M059J (cell line): ENCODE data around the gene CACHD1. TPM values are rescaled to one million over a fixed set of nuclear protein-coding genes. Genes with fewer than 3 reads are reported as not detected.
A peak's percentile ranks its signal among the peaks of the same experiment; 100 is the strongest.

Experiments used
- DNase-seq: peaks from one replicate; pipeline ENCODE4 v3.0.0-alpha.2; 2012; ENCODE audit warnings: low read depth
- total RNA-seq: library from RNA; depleted of rRNA; stranded (reverse); fragments of >200 nt; shearing (Covaris generic); gene quantifications from 2 replicates; pipeline ENCODE4 v1.2.3, GENCODE V29; 2014

Gene CACHD1
- total RNA-seq, 1 experiment from 2014 or later, result 2.1 TPM

DNA sequence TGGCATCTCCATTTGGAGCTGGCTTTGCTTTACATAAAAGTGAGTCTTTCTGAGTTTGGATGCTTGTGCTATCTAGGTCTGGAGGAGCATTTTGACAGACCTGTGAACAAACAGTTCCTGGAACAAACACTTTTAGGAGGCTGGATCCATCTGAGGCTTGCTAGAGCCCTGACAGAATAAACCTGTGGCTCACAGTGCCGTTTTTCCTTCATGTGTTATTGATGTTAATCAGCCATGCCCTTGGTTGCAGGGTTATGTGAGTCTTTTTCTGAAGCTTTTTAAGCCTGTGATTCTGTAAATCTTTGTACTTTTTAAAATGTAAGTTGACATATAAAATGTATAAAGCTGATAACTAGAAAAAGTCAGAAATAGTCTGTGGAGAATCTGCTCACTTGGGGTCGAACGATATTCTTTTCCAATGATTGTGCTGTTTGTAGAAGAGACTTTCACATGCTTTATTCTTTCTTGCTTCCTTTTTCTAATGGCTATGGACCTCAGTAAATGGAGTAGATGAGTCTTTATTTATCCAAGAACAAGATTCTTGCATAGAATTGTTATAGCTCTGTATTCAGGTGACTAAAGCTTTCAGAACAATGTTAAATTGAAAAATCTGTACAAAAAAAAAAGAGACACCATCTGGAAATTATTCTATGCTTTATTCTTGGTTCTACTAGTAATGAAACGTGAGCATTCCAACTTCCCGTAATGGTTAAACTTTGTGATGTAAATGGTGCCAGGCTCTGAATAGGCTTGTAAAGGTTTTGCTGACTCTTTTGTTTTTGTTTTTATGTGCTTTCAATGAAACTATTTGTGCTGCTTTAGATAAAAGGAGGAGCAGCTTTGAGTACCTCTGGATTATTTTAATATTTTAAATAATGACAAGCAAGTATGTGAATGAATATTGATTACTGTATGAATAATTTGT lies 53.7 kb downstream of the CACHD1 start:
- no peak for DNase-seq

DNA sequence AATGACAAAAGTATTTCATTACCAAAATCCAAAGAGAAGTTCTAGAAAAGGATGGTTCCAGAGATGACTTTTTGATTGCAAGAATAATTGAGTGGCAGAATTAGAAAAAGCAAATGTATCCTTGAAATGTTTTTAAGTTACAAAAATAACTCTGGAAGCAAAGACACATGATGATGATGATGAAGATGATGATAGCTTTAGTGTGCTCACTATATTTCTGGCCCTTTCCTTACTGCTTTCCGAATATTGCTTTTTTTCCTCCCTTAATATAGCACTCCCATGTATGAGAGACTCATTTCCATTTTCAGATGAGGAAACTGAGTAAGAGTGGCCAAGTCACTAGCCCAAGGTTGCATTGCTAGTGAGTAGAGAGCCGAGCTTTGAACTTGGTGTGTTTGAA lies 54.7 kb downstream of the CACHD1 start:
- DNase-seq, result no peak

DNA sequence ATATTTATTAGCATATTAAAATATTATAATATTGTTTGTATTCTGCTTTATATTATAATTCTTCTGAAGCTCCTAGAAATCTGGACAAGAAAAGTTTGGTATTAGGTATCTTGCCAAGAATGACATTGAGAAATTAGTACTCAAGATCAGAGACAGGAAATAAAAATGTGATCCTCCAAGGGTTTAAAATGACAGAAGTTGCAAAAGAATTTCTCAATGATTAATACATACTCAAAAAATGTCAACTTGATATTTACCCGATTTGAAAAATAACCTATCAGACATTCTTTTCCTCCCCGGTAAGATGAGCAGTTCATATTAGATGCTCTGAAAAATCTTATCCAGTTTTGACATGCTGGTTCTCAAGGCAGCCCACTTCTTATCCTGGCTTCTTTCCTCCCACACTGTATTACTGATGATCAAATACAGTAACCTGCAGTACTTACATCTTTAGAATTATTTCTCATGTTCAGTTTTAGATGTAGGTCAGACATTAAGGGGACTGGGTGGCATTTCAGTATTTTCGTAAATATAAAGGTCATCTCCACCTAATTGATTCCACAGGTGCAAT lies 55.3 kb downstream of the CACHD1 start:
- DNase-seq, result no peak

GRCh38 chr1:64526312-64526711 lies 56.4 kb downstream of the CACHD1 start:
- DNase-seq, result no peak

DNA sequence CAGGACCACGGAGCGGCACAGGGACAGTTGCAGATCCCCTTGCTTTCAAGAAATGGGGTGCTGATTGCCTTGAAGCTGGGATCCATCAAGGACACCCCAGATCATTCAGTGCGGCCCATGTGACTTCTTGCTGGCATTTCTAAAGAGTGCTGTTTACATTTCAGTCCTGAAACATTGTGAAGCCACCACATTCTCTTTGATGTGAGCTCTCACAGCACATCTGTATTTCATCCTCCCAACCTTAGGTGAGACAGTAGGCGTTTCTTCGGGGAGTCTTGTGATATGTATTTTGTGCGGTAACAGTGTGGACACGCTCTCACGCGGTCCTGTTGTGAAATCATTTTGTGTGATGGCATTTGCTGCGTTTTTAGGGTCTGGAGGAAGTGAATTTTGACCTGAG lies 57.2 kb downstream of the CACHD1 start:
- DNase-seq, result no peak

GRCh38 chr1:64527786-64528185 lies 57.9 kb downstream of the CACHD1 start:
- DNase-seq, result no peak

- DNase-seq, result no peak
These were observed 61.2 kb downstream of the CACHD1 start for GRCh38 chr1:64530969-64531692.

- DNase-seq, result peak; percentile 25
These were observed 62.7 kb downstream of the CACHD1 start for GRCh38 chr1:64532646-64533045.

DNA sequence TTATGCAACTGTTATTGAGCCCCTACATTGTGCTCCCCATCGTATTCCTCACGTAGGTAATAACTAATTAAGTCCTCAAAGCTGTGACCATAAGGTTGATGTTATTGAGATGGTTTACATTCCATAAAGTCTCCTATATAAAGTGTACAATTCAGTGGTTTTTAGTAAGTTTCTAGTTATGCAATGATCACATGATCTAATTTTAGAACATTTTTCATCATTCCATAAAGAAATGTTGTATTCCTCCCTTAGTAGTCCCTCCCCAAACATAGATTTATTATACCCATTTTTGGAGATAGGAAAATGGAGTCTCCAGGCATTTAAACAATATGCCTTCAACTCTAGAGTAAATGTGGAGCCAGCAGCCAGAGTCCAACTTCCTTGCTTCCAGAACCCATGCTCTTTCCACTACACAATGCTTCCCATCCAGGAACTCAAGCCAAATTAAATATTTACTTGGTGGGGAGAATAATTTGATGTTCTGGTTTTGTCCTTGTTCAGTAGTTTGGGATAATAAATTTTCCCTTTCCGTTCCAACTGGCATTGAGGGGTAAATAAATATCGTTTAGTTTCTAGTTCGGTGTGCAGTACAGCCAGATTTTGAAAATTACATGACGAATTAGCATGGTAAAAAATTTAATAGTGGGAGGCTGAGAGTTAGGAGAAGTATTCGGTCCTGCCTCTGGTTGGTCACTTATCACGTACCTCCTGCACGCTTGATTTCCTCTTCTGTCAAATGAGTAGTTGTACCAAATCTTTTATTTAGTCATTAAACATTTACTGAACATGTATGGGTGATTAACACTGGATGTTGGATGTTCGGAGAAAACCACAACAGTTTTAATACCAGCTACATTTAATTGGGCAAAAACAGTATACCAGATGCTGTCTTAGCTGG lies 66.3 kb downstream of the CACHD1 start:
- peak; percentile 17 for DNase-seq

GRCh38 chr1:64536836-64537490 lies 67.0 kb downstream of the CACHD1 start:
- DNase-seq, result no peak

DNA sequence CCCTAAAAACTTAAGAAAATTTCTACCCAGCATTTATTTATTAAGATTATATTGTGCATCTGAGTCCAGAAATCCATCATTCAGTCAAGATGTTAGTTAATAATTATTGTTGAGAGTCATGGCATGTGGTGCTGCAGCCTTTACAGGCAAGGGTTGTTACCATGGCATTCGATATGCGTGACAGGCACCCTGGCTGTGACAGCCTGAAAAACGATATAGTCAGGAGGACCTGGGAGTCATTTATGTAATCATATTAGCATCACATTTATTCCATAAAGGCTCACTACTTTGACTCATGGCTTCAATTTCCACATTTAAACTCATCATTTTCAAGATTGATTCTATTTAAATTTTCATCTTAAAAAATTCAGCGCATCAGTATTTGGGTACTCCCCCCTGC lies 68.0 kb downstream of the CACHD1 start:
- DNase-seq, result no peak

DNA sequence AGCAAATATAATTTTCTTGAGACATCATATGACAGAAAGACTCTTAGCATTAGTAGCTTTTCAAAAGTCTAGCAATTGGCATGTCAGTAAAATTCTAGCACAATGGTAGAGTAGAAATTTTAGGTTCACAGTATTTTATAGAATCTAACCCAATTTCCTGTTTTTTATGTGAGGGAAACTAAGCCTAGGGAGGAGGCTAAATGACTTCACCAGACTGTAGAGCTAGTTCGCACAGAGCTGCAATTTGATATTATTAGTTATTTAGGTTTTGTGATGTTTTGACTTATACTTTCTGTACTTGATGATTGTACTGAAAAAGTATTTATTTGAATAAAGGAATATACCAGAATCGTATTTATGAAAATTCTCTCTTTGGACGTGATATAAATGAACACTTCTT lies 68.5 kb downstream of the CACHD1 start:
- DNase-seq, result no peak

DNA sequence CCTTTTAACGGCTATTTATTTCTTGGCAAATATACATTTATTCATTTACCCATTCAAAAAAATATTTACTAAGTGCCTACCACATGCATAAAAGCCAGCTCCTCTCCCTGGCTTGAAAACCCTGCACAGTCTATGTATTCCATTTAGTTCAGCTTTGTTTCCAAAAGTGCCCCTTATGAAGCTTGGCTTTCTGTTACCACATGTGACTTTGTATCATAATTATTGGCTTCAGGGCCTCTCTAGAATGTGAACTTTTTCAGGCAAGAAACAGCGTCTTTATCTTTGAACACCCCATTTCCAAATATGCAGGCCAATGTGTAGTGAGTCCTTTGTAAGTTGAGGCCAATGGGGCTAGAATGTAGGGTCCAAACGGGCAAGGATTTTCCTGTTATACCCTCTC lies 69.4 kb downstream of the CACHD1 start:
- DNase-seq, result no peak

- DNase-seq, result peak; percentile 33
These were observed 69.9 kb downstream of the CACHD1 start for GRCh38 chr1:64539781-64540218.

GRCh38 chr1:64540265-64540791 lies 70.4 kb downstream of the CACHD1 start:
- peak; percentile 8 for DNase-seq

GRCh38 chr1:64542118-64542517 lies 72.2 kb downstream of the CACHD1 start:
- DNase-seq, result no peak

GRCh38 chr1:64543831-64544230 lies 73.9 kb downstream of the CACHD1 start:
- peak; percentile 3 for DNase-seq

DNA sequence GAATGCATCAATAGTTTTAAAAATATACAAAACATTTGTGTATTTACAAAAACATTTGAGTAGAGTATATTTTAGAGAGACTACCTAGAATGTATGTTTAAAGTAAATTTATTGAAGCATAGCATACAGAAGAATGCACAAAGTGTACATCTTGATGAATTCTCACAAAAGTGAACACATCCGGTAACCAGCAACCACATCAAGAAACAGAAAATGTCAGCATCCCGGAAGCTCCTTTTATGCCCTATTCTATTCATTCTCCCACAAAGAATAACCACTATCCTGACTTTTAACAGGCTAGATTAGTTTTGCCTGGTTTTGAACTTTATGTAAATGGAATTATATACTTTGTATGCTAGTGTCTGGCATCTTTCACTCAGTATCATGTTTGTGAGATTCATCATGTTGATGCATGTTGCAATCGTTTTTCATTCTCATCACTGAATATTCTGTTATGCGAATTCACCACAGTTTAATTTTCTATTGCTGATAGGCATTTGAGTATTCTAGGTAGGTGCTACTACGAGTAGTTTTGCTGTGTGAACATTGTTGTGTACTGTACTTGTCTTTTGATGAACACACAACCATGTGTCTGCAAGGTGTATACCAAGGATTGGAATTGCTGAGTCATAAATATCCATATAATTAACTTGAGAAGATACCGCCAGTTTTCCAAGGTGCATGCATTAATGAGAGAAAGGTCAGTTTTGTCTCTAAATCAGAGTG lies 75.4 kb downstream of the CACHD1 start:
- no peak for DNase-seq

- no peak for DNase-seq
These were observed 76.1 kb downstream of the CACHD1 start for GRCh38 chr1:64546013-64546412.
